Neuronal stem cell (in vitro differentiated cells): ENCODE data around the gene ELK4.
A peak's percentile ranks its signal among the peaks of the same experiment; 100 is the strongest.

Source experiments
- DNase-seq: peaks from one replicate; pipeline ENCODE4 v3.0.0-alpha.2; 2013; ENCODE audit warnings: low spot score
- H2AFZ ChIP-seq: one replicate; pipeline ENCODE4 v1.6.1; 2013; ENCODE audit warnings: mild to moderate bottlenecking, low read length, inconsistent platforms
- H2AK5ac ChIP-seq: 2 replicates; pipeline ENCODE4 v1.6.1; 2013; ENCODE audit warnings: low read depth, mild to moderate bottlenecking, inconsistent platforms, low read length, moderate library complexity, mixed read lengths
- H2BK120ac ChIP-seq: 2 replicates; pipeline ENCODE4 v1.6.1; 2013; ENCODE audit warnings: low read depth, mild to moderate bottlenecking, inconsistent platforms, low read length, moderate library complexity, mixed read lengths
- H2BK12ac ChIP-seq: one replicate; pipeline ENCODE4 v1.6.1; 2013; ENCODE audit warnings: low read length, inconsistent platforms
- H2BK15ac ChIP-seq: 2 replicates; pipeline ENCODE4 v1.6.1; 2013; ENCODE audit warnings: mild to moderate bottlenecking, low read length, inconsistent platforms, mixed read lengths
- H2BK5ac ChIP-seq: one replicate; pipeline ENCODE4 v1.6.1; 2013; ENCODE audit warnings: inconsistent platforms, mild to moderate bottlenecking, low read length, moderate library complexity
- H3K14ac ChIP-seq: one replicate; pipeline ENCODE4 v1.6.1; 2013; ENCODE audit warnings: low read length, inconsistent platforms
- H3K18ac ChIP-seq: 2 replicates; pipeline ENCODE4 v1.6.1; 2013; ENCODE audit warnings: low read length, inconsistent platforms
- H3K23ac ChIP-seq: 2 replicates; pipeline ENCODE4 v1.6.1; 2013; ENCODE audit warnings: low read depth, mild to moderate bottlenecking, mixed read lengths, low read length, inconsistent platforms; ENCODE audit not compliant: poor library complexity
- H3K27ac ChIP-seq: replicated peaks from 3 replicates; pipeline ENCODE4 v1.5.1; 2013; ENCODE audit warnings: low read length, inconsistent platforms
- H3K27me3 ChIP-seq, 3 experiments: 2 replicates each; pipeline ENCODE4 v1.6.1; 2013; ENCODE audit warnings: low read length in 3 of 3, mild to moderate bottlenecking in 2 of 3, inconsistent platforms in 1 of 3, low read depth in 1 of 3, mixed read lengths in 1 of 3, moderate library complexity in 1 of 3; ENCODE audit not compliant: control insufficient read depth in 3 of 3, insufficient read depth in 3 of 3
- H3K36me3 ChIP-seq, 2 donors: replicated peaks in 1 of 2; 2 replicates each; pipeline ENCODE4 v1.6.1; 2013; ENCODE audit warnings: low read length in 2 of 2; ENCODE audit not compliant: control insufficient read depth in 2 of 2, insufficient read depth in 2 of 2
- H3K4ac ChIP-seq: 2 replicates; pipeline ENCODE4 v1.6.1; 2013; ENCODE audit warnings: inconsistent platforms, mild to moderate bottlenecking, low read length, moderate library complexity
- H3K4me1 ChIP-seq, 2 donors: 1 replicate in 1 of 2; 2 replicates in 1 of 2; pipeline ENCODE4 v1.6.1; 2013; ENCODE audit warnings: low read length in 2 of 2, low read depth in 1 of 2; ENCODE audit not compliant: control insufficient read depth in 2 of 2, insufficient read depth in 1 of 2
- H3K4me2 ChIP-seq: one replicate; pipeline ENCODE4 v1.6.1; 2013; ENCODE audit warnings: mild to moderate bottlenecking, low read length, inconsistent platforms; ENCODE audit not compliant: insufficient read depth, poor library complexity, severe bottlenecking
- H3K4me3 ChIP-seq, 2 donors: 2 replicates each; pipeline ENCODE4 v1.5.1; 2013; ENCODE audit warnings: low read length in 2 of 2, mild to moderate bottlenecking in 2 of 2, inconsistent platforms in 1 of 2, moderate library complexity in 1 of 2
- H3K79me1 ChIP-seq: one replicate; pipeline ENCODE4 v1.6.1; 2013; ENCODE audit warnings: low read depth, mild to moderate bottlenecking, inconsistent platforms, low read length, moderate library complexity
- H3K9ac ChIP-seq: one replicate; pipeline ENCODE4 v1.6.1; 2013; ENCODE audit warnings: mild to moderate bottlenecking, low read depth, low read length, inconsistent platforms; ENCODE audit not compliant: poor library complexity
- H3K9me3 ChIP-seq, 2 donors: replicated peaks in 1 of 2; 2 replicates each; pipeline versions ENCODE3 to v1.6.1; 2013; ENCODE audit warnings: low read length in 2 of 2, mild to moderate bottlenecking in 2 of 2, inconsistent platforms in 1 of 2, low read depth in 1 of 2, mixed read lengths in 1 of 2, moderate library complexity in 1 of 2; ENCODE audit not compliant: control insufficient read depth in 2 of 2, insufficient read depth in 1 of 2
- H4K8ac ChIP-seq: one replicate; pipeline ENCODE4 v1.6.1; 2013; ENCODE audit warnings: low read depth, mild to moderate bottlenecking, inconsistent platforms, low read length, moderate library complexity
- H4K91ac ChIP-seq: one replicate; pipeline ENCODE4 v1.6.1; 2013; ENCODE audit warnings: low read length, low read depth, mild to moderate bottlenecking, inconsistent platforms; ENCODE audit not compliant: poor library complexity
- WGBS, 2 donors: extraction: QIAGEN DNeasy Blood & Tissue Kit; methylation state at CpG; one replicate each; pipeline ENCODE4 v1.1.7; 2013; ENCODE audit warnings: missing lambda C conversion rate in 2 of 2, mixed read lengths in 1 of 2; ENCODE audit not compliant: insufficient read length in 2 of 2, insufficient replicate concordance in 1 of 2; ENCODE audit errors: extremely low coverage in 2 of 2; 5-methylcytosine and 5-hydroxymethylcytosine counted together

ELK4 gene

GRCh38 chr1:205670150-205670446, 38.3 kb upstream of the ELK4 start:
- DNase-seq = no peak
- peak overlapping the region; percentile 63 for H3K14ac ChIP-seq
- peak overlapping the region; percentile 93 for H3K18ac ChIP-seq
- peak overlapping the region; percentile 45 for H4K8ac ChIP-seq
- H2BK5ac ChIP-seq = peak overlapping the region; percentile 96
- H3K4ac ChIP-seq = peak overlapping the region; percentile 96
- H3K4me3 ChIP-seq = peak overlapping the region in 1 of 2 donors; percentile 7
- peak overlapping the region; percentile 98 for H3K27ac ChIP-seq
- H4K91ac ChIP-seq = peak overlapping the region; percentile 98
- H3K79me1 ChIP-seq = peaks cover 4% of the 10 kb centered on the region
- H3K23ac ChIP-seq = no peak overlapping the region
- peak overlapping the region; percentile 70 for H3K4me2 ChIP-seq
- H3K4me1 ChIP-seq = peaks cover 41 to 50% of the 10 kb centered on the region in 2 donors
- no peaks in the 10 kb centered on the region for H3K9me3 ChIP-seq
- peak overlapping the region; percentile 84 for H2BK120ac ChIP-seq
- no peaks in the 10 kb centered on the region for H3K36me3 ChIP-seq
- H2AFZ ChIP-seq = peak overlapping the region; percentile 81
- no peaks in the 10 kb centered on the region for H3K27me3 ChIP-seq
- peak overlapping the region; percentile 9 for H3K9ac ChIP-seq
- no peak overlapping the region for H2BK15ac ChIP-seq
- peak overlapping the region; percentile 54 for H2AK5ac ChIP-seq
- no CpG with 5 or more reads among the region's 5 CpGs for WGBS, 2 donors
- H2BK12ac ChIP-seq = peak overlapping the region; percentile 98

- H2AFZ ChIP-seq = peak overlapping the region; percentile 81
- peaks cover 4% of the 10 kb centered on the region for H3K79me1 ChIP-seq
- peak overlapping the region; percentile 23 for H2BK15ac ChIP-seq
- H2BK5ac ChIP-seq = peak overlapping the region; percentile 96
- H2BK12ac ChIP-seq = peak overlapping the region; percentile 98
- peak overlapping the region; percentile 98 for H3K27ac ChIP-seq
- H4K8ac ChIP-seq = peak overlapping the region; percentile 45
- peak overlapping the region; percentile 63 for H3K14ac ChIP-seq
- peak overlapping the region; percentile 9 for H3K9ac ChIP-seq
- no peaks in the 10 kb centered on the region for H3K9me3 ChIP-seq
- H3K36me3 ChIP-seq = no peaks in the 10 kb centered on the region
- peak overlapping the region; percentile 54 for H2AK5ac ChIP-seq
- peak overlapping the region; percentile 70 for H3K4me2 ChIP-seq
- no CpG with 5 or more reads among the region's 20 CpGs for WGBS, 2 donors
- peak overlapping the region in 1 of 2 donors; percentile 7 for H3K4me3 ChIP-seq
- no peak for DNase-seq
- peak overlapping the region; percentile 84 for H2BK120ac ChIP-seq
- peak overlapping the region; percentile 93 for H3K18ac ChIP-seq
- H4K91ac ChIP-seq = peak overlapping the region; percentile 98
- H3K27me3 ChIP-seq = no peaks in the 10 kb centered on the region
- H3K4me1 ChIP-seq = peaks cover 41 to 50% of the 10 kb centered on the region in 2 donors
- H3K4ac ChIP-seq = peak overlapping the region; percentile 96
- H3K23ac ChIP-seq = peak overlapping the region; percentile 14
Measured at GRCh38 chr1:205669341-205670149, 37.7 kb upstream of the ELK4 start.

- Histone ChIP-seq H3K9me3 (no peaks in the 10 kb centered on the region), H3K4me1 (peaks cover 41 to 50% of the 10 kb centered on the region in 2 donors)
- no peak for DNase-seq
Measured at GRCh38 chr1:205668951-205669340, 37.1 kb upstream of the ELK4 start.

GRCh38 chr1:205667909-205668643, 36.3 kb upstream of the ELK4 start:
- H3K79me1 ChIP-seq = peaks cover 4% of the 10 kb centered on the region
- peaks cover 41 to 48% of the 10 kb centered on the region in 2 donors for H3K4me1 ChIP-seq
- peak overlapping the region; percentile 8 for H2BK15ac ChIP-seq
- no peak overlapping the region for H2AK5ac ChIP-seq
- no peak overlapping the region for H3K4me2 ChIP-seq
- no peak overlapping the region for H4K8ac ChIP-seq
- no peaks in the 10 kb centered on the region for H3K27me3 ChIP-seq
- no peak overlapping the region for H2AFZ ChIP-seq
- H3K14ac ChIP-seq = no peak overlapping the region
- H2BK12ac ChIP-seq = no peak overlapping the region
- DNase-seq = no peak
- H3K4me3 ChIP-seq = no peak overlapping the region
- H3K36me3 ChIP-seq = no peaks in the 10 kb centered on the region
- peak overlapping the region; percentile 42 for H3K18ac ChIP-seq
- H3K9me3 ChIP-seq = no peaks in the 10 kb centered on the region
- no peak overlapping the region for H3K23ac ChIP-seq
- H3K27ac ChIP-seq = no peak overlapping the region
- no peak overlapping the region for H3K4ac ChIP-seq
- WGBS, 2 donors = no CpG with 5 or more reads among the region's 11 CpGs
- no peak overlapping the region for H4K91ac ChIP-seq
- no peak overlapping the region for H2BK120ac ChIP-seq
- H3K9ac ChIP-seq = no peak overlapping the region
- peak overlapping the region; percentile 9 for H2BK5ac ChIP-seq

More at GRCh38 chr1:205668951-205669340, 37.1 kb upstream of the ELK4 start:
- no peak overlapping the region for H3K4me2 ChIP-seq
- H3K4me3 ChIP-seq = no peak overlapping the region
- H3K14ac ChIP-seq = no peak overlapping the region
- H3K79me1 ChIP-seq = peaks cover 4% of the 10 kb centered on the region
- H2BK12ac ChIP-seq = peak overlapping the region; percentile 34
- H3K4ac ChIP-seq = no peak overlapping the region
- H3K27ac ChIP-seq = peak overlapping the region; percentile 98
- H4K8ac ChIP-seq = no peak overlapping the region
- no peaks in the 10 kb centered on the region for H3K36me3 ChIP-seq
- H2AFZ ChIP-seq = peak overlapping the region; percentile 81
- no CpG with 5 or more reads among the region's 5 CpGs for WGBS, 2 donors
- H2BK120ac ChIP-seq = peak overlapping the region; percentile 84
- no peak overlapping the region for H3K23ac ChIP-seq
- H3K18ac ChIP-seq = peak overlapping the region; percentile 93
- H2BK15ac ChIP-seq = peak overlapping the region; percentile 23
- peak overlapping the region; percentile 51 for H2AK5ac ChIP-seq
- peak overlapping the region; percentile 96 for H2BK5ac ChIP-seq
- H4K91ac ChIP-seq = no peak overlapping the region
- no peak overlapping the region for H3K9ac ChIP-seq
- no peaks in the 10 kb centered on the region for H3K27me3 ChIP-seq
